SK-N-SH treated with all-trans-retinoic acid at 6 μM for 48 hours (cell line): ENCODE data around the gene PTPRN2.

Experiments used
- ATAC-seq: fragments of 200-7000 bp; cut with Tn5 transposase; 3 replicates; pipeline ENCODE4 v1.9.1; 2020; ENCODE audit warnings: mild to moderate bottlenecking, moderate library complexity
- ARNTL ChIP-seq: fragments of 450-650 bp; formaldehyde crosslinking; IDR thresholded peaks from 2 replicates; pipeline ENCODE4 v1.5.0; 2020; ENCODE audit warnings: low read depth, mild to moderate bottlenecking, moderate library complexity, borderline replicate concordance
- BACH2 ChIP-seq: fragments of 250-450 bp; sonication (Bioruptor Pico); IDR thresholded peaks from 2 replicates; pipeline ENCODE4 v1.9.0; 2021; ENCODE audit warnings: mild to moderate bottlenecking, borderline replicate concordance
- CREB5 ChIP-seq: fragments of 250-450 bp; sonication (Bioruptor Pico); IDR thresholded peaks from 2 replicates; pipeline ENCODE4 v1.5.1; 2020; ENCODE audit warnings: low read depth, mild to moderate bottlenecking, moderate library complexity
- CSRNP3 ChIP-seq: fragments of 250-450 bp; sonication (Bioruptor Pico); IDR thresholded peaks from 2 replicates; pipeline ENCODE4 v1.5.1; 2021; ENCODE audit warnings: mild to moderate bottlenecking, moderate library complexity
- ESRRG ChIP-seq: fragments of 250-450 bp; sonication (Bioruptor Pico); IDR thresholded peaks from 2 replicates; pipeline ENCODE4 v1.6.1; 2021; ENCODE audit warnings: mild to moderate bottlenecking
- GLIS3 ChIP-seq: fragments of 250-450 bp; sonication (Bioruptor Pico); IDR thresholded peaks from 2 replicates; pipeline ENCODE4 v1.5.0; 2020; ENCODE audit warnings: mild to moderate bottlenecking, moderate library complexity
- ISL1 ChIP-seq: fragments of 250-450 bp; sonication (Bioruptor Pico); IDR thresholded peaks from 2 replicates; pipeline ENCODE4 v2.1.2; 2022; ENCODE audit warnings: mild to moderate bottlenecking, moderate library complexity
- PATZ1 ChIP-seq: fragments of 250-450 bp; sonication (Bioruptor Pico); IDR thresholded peaks from 2 replicates; pipeline ENCODE4 v1.8.0; 2020; ENCODE audit warnings: mild to moderate bottlenecking, moderate library complexity, borderline replicate concordance
- POU6F1 ChIP-seq: fragments of 250-450 bp; sonication (Bioruptor Pico); IDR thresholded peaks from 2 replicates; pipeline ENCODE4 v1.8.0; 2021; ENCODE audit warnings: low read depth, mild to moderate bottlenecking, moderate library complexity, borderline replicate concordance
- RARB ChIP-seq: fragments of 250-450 bp; sonication (Bioruptor Pico); IDR thresholded peaks from 2 replicates; pipeline ENCODE4 v1.8.0; 2021; ENCODE audit warnings: mild to moderate bottlenecking, moderate library complexity
- SNAI2 ChIP-seq: fragments of 250-450 bp; sonication (Bioruptor Pico); IDR thresholded peaks from 2 replicates; pipeline ENCODE4 v1.5.0; 2020; ENCODE audit warnings: mild to moderate bottlenecking, moderate library complexity
- TCF4 ChIP-seq: fragments of 250-450 bp; sonication (Bioruptor Pico); IDR thresholded peaks from 2 replicates; pipeline ENCODE4 v1.8.0; 2021; ENCODE audit warnings: mild to moderate bottlenecking, moderate library complexity, borderline replicate concordance
- TOX ChIP-seq: fragments of 250-450 bp; sonication (Bioruptor Pico); IDR thresholded peaks from 2 replicates; pipeline ENCODE4 v1.8.0; 2021; ENCODE audit warnings: mild to moderate bottlenecking, moderate library complexity, borderline replicate concordance
- TSHZ2 ChIP-seq: fragments of 250-450 bp; sonication (Bioruptor Pico); IDR thresholded peaks from 2 replicates; pipeline ENCODE4 v1.5.0; 2020; ENCODE audit warnings: mild to moderate bottlenecking, moderate library complexity
- ZC3H10 ChIP-seq: fragments of 250-450 bp; sonication (Bioruptor Pico); IDR thresholded peaks from 2 replicates; pipeline ENCODE4 v1.5.1; 2021; ENCODE audit warnings: mild to moderate bottlenecking, moderate library complexity
- ZFP3 ChIP-seq: fragments of 250-450 bp; sonication (Bioruptor Pico); IDR thresholded peaks from 2 replicates; pipeline ENCODE4 v1.5.0; 2020; ENCODE audit warnings: mild to moderate bottlenecking, moderate library complexity
- ZFP30 ChIP-seq: fragments of 450-650 bp; formaldehyde crosslinking; IDR thresholded peaks from 2 replicates; pipeline ENCODE4 v1.5.0; 2022; ENCODE audit warnings: mild to moderate bottlenecking, moderate library complexity
- ZNF565 ChIP-seq: fragments of 450-650 bp; formaldehyde crosslinking; conservative IDR thresholded peaks from 2 replicates; pipeline ENCODE4 v1.5.0; 2020; ENCODE audit warnings: low read depth, mild to moderate bottlenecking, moderate library complexity
- ZNF70 ChIP-seq: fragments of 450-650 bp; formaldehyde crosslinking; IDR thresholded peaks from 2 replicates; pipeline ENCODE4 v1.5.0; 2020; ENCODE audit warnings: mild to moderate bottlenecking, moderate library complexity

PTPRN2 gene

GRCh38 chr7:158570449-158571170 lies 17.0 kb downstream of the PTPRN2 start:
- no peak for ATAC-seq
- TF ChIP-seq ESRRG (CRISPR knock-in tag) (no peak), CREB5 (no peak), SNAI2 (CRISPR knock-in tag) (no peak), ISL1 (CRISPR knock-in tag) (no peak), ZC3H10 (CRISPR knock-in tag) (no peak), POU6F1 (CRISPR knock-in tag) (no peak), ZFP3 (CRISPR knock-in tag) (no peak), ZNF565 (no peak), ZNF70 (no peak), RARB (CRISPR knock-in tag) (no peak), TOX (no peak), TCF4 (CRISPR knock-in tag) (no peak), GLIS3 (CRISPR knock-in tag) (no peak)

GRCh38 chr7:158569858-158570323 lies 17.7 kb downstream of the PTPRN2 start:
- ATAC-seq = no peak
- TF ChIP-seq POU6F1 (CRISPR knock-in tag) (no peak), TCF4 (CRISPR knock-in tag) (no peak), CREB5 (no peak), ZFP3 (CRISPR knock-in tag) (no peak), PATZ1 (CRISPR knock-in tag) (no peak), GLIS3 (CRISPR knock-in tag) (no peak), SNAI2 (CRISPR knock-in tag) (no peak), ARNTL (CRISPR knock-in tag) (no peak), BACH2 (no peak), ZFP30 (CRISPR knock-in tag) (no peak), ISL1 (CRISPR knock-in tag) (no peak)

- no peak for ATAC-seq
- TF ChIP-seq CSRNP3 (CRISPR knock-in tag) (no peak), ZC3H10 (CRISPR knock-in tag) (no peak), TOX (no peak), ZFP30 (CRISPR knock-in tag) (no peak), CREB5 (no peak), POU6F1 (CRISPR knock-in tag) (no peak), TSHZ2 (no peak), ZNF70 (no peak)
Observed at GRCh38 chr7:158568974-158569857, 18.4 kb downstream of the PTPRN2 start.
